ENCODE results near the gene TALDO1.

DNA sequence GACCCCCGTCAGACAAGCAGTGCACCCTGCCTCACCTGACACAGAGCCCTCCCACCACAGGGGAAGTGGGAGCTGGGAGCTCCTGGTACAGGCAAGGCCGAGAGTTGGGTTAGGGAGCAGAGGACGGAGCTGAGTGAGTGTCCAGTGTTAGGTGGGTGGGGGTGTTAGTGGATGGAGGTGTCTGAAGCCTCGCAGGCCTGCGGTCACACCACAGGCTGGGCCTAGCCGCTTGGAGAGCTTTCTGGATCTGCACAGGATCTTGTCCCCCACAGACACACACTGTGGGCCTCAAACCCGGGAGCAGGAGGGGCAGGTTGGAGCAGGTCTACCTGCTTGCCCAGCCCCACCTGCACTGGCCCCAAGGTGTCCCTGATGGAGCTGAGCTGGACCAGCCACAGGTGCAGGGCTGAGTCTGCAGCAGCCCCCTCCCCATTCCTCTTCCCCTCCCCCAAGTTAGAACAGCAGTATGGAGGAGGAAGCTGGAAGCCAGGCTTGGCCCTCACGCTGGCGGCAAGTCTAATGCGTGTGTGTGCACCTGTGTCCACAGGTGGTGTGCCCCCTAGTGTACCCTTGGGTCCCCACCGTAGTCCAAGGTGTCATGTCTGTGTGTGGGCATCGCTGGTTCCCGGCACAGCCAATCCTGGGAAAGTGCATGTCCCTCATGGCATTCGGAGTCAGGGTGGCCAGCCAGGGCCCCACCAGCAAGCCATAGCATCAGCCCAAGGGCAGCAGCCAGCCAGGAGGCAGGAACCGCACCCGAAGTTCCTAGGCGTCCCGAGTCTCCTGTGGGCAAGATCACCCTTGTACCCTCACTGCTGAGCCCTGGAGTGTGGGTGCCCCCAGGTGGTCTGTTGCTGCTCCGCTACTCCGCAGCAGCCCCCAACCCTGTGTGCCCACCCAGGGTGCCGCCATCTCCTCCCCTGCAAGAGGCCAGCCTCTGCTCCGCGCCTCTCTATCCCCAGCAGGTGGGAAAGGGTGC lies 32.0 kb downstream of the TALDO1 start:
- TF ChIP-seq, protein P1, sequence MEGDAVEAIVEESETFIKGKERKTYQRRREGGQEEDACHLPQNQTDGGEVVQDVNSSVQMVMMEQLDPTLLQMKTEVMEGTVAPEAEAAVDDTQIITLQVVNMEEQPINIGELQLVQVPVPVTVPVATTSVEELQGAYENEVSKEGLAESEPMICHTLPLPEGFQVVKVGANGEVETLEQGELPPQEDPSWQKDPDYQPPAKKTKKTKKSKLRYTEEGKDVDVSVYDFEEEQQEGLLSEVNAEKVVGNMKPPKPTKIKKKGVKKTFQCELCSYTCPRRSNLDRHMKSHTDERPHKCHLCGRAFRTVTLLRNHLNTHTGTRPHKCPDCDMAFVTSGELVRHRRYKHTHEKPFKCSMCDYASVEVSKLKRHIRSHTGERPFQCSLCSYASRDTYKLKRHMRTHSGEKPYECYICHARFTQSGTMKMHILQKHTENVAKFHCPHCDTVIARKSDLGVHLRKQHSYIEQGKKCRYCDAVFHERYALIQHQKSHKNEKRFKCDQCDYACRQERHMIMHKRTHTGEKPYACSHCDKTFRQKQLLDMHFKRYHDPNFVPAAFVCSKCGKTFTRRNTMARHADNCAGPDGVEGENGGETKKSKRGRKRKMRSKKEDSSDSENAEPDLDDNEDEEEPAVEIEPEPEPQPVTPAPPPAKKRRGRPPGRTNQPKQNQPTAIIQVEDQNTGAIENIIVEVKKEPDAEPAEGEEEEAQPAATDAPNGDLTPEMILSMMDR (IDR thresholded peaks at IDR 0.05 in 8 of 11, conservative IDR thresholded peaks at IDR 0.05 in 3 of 11): no peak
- no peak for TF ChIP-seq POLR2A (IDR thresholded peaks at IDR 0.05)

Measured in spleen (tissue), 7 donors.